A549 treated with CpdA at 1 μM for 4 hours (cell line): ENCODE measurements around the gene ZNF92. TPM values are rescaled to one million over a fixed set of nuclear protein-coding genes. Genes with fewer than 3 reads are reported as not detected.

Source experiments
- total RNA-seq: library from RNA; stranded (reverse); fragments of 200-300 nt; extraction: Qiagen RNA extraction; gene quantifications from 5 replicates; pipeline ENCODE4 v1.2.3, GENCODE V29; 2022; ENCODE audit warnings: low read depth

Gene ZNF92
- total RNA-seq = 3.5 to 5.9 TPM (median 4.4 TPM) in 5 replicates

GRCh38 chr7:65373608-65374351 is at the start of gene ZNF92:
Gene ZNF92 (plus strand): TSS chr7:65373855. CDS start chr7:65373998, 143 bp downstream.

